K562 (cell line): ENCODE measurements around the gene NIM1K. TPM values are rescaled to one million over a fixed set of nuclear protein-coding genes. Genes with fewer than 3 reads are reported as not detected.

Experiments
- DPF2 ChIP-seq: fragments of 450-650 bp; IDR thresholded peaks from 2 replicates; pipeline ENCODE4 v1.6.1; 2016
- FOXJ2 ChIP-seq: fragments of 200-800 bp; sonication (Bioruptor generic); IDR thresholded peaks from 2 replicates; pipeline ENCODE4 v1.6.1; 2016; ENCODE audit warnings: missing genetic modification characterization, missing compliant biosample characterization
- MBD2 ChIP-seq: sonication (generic); IDR thresholded peaks from 2 replicates; pipeline ENCODE4 v1.6.1; 2016; ENCODE audit warnings: low read depth, borderline replicate concordance
- NCOA1 ChIP-seq: fragments of 450-650 bp; IDR thresholded peaks from 2 replicates; pipeline ENCODE4 v1.6.1; 2016; ENCODE audit warnings: low read depth
- NFRKB ChIP-seq: fragments of 450-650 bp; IDR thresholded peaks from 2 replicates; pipeline ENCODE4 v1.6.1; 2016; ENCODE audit warnings: low read depth
- PML ChIP-seq: IDR thresholded peaks from 2 replicates; pipeline ENCODE4 v1.6.1; 2012; ENCODE audit warnings: low read length, inconsistent platforms
- RBM22 ChIP-seq: fragments of 200-400 bp; formaldehyde crosslinking; IDR thresholded peaks from 2 replicates; pipeline ENCODE4 v1.6.1; 2018; ENCODE audit warnings: low read length, low read depth; ENCODE audit not compliant: poor library complexity, severe bottlenecking
- RFX7 ChIP-seq: fragments of 250-450 bp; sonication (Bioruptor Pico); IDR thresholded peaks from 2 replicates; pipeline ENCODE4 v1.5.1; 2021; ENCODE audit warnings: mild to moderate bottlenecking
- SAFB2 ChIP-seq: fragments of 200-400 bp; formaldehyde crosslinking; IDR thresholded peaks from 2 replicates; pipeline ENCODE4 v1.6.1; 2018; ENCODE audit warnings: borderline replicate concordance, low read length, low read depth, moderate library complexity; ENCODE audit not compliant: severe bottlenecking
- SMAD1 ChIP-seq: fragments of 150-350 bp; IDR thresholded peaks from 2 replicates; pipeline ENCODE4 v1.6.1; 2014; ENCODE audit warnings: low read length, low read depth; ENCODE audit not compliant: partially characterized antibody
- TGIF2 ChIP-seq: sonication (generic); formaldehyde crosslinking; IDR thresholded peaks from 2 replicates; pipeline ENCODE4 v1.8.1; 2022; ENCODE audit warnings: mild to moderate bottlenecking, missing genetic modification reagents, moderate library complexity
- TOE1 ChIP-seq, 2 experiments: fragments of 450-650 bp in 1 of 2; sonication (generic) in 1 of 2; formaldehyde crosslinking in 1 of 2; IDR thresholded peaks; 2 replicates each; pipeline versions ENCODE4 v1.7.1 to v1.8.0; 2016 to 2022; ENCODE audit warnings: borderline replicate concordance in 2 of 2, mild to moderate bottlenecking in 2 of 2, antibody characterized with exemption in 1 of 2, inconsistent platforms in 1 of 2, low read depth in 1 of 2, missing genetic modification reagents in 1 of 2, moderate library complexity in 1 of 2
- ZFP1 ChIP-seq: fragments of 450-650 bp; formaldehyde crosslinking; IDR thresholded peaks from 2 replicates; pipeline ENCODE4 v1.4.0; 2020; ENCODE audit warnings: mild to moderate bottlenecking, mixed read lengths
- ZNF263 ChIP-seq: sonication (generic); formaldehyde crosslinking; IDR thresholded peaks from 2 replicates; pipeline ENCODE4 v1.8.0; 2022; ENCODE audit warnings: mild to moderate bottlenecking, missing genetic modification reagents, borderline replicate concordance
- ZNF444 ChIP-seq: fragments of 250-450 bp; sonication (Bioruptor Pico); IDR thresholded peaks from 2 replicates; pipeline ENCODE4 v1.4.0; 2020; ENCODE audit warnings: mild to moderate bottlenecking, moderate library complexity
- ZNF699 ChIP-seq: fragments of 250-450 bp; sonication (Bioruptor Pico); IDR thresholded peaks from 2 replicates; pipeline ENCODE4 v1.8.0; 2021; ENCODE audit warnings: mild to moderate bottlenecking, moderate library complexity; ENCODE audit not compliant: insufficient replicate concordance
- ZNF780A ChIP-seq: fragments of 250-450 bp; sonication (Bioruptor Pico); IDR thresholded peaks from 2 replicates; pipeline ENCODE4 v1.5.0; 2021; ENCODE audit warnings: mild to moderate bottlenecking
- polyA plus RNA-seq, 8 experiments: library from polyadenylated mRNA; depleted of rRNA in 4 of 8; stranded (reverse) in 5 of 8; unstranded in 3 of 8; fragments of >200 nt; fragmentation: Nextera tagmentation in 2 of 8; fragmentation: Illumina TruSeq in 1 of 8; extraction: Ambion mirVana in 2 of 8; extraction: Trizol in 1 of 8; gene quantifications; 2 replicates each; pipeline versions ENCODE4 v1.2.1 to v1.2.3, GENCODE V29; 2011 to 2014; ENCODE audit warnings: inconsistent platforms in 1 of 8, missing spikeins in 1 of 8
- total RNA-seq, 7 experiments: library from RNA; depleted of rRNA in 6 of 7; stranded (reverse); fragments of >200 nt in 6 of 7; fragmentation: Illumina TruSeq in 2 of 7; extraction: Trizol in 2 of 7; gene quantifications; 2 replicates each; pipeline versions ENCODE4 v1.2.1 to v1.2.3, GENCODE V29; 2011 to 2021; ENCODE audit warnings: low replicate concordance in 1 of 7
- TF ChIP-seq, protein P1 (sequence below): fragments of 250-450 bp; sonication (Bioruptor Pico); IDR thresholded peaks from 2 replicates; pipeline ENCODE4 v1.8.0; 2022; ENCODE audit warnings: moderate library complexity, mild to moderate bottlenecking, inconsistent platforms
- TF ChIP-seq, protein P2 (sequence below): fragments of 450-650 bp; IDR thresholded peaks from 2 replicates; pipeline ENCODE4 v1.6.1; 2016; ENCODE audit warnings: low read depth, mild to moderate bottlenecking, moderate library complexity
- TF ChIP-seq, protein P3 (sequence below): fragments of 450-650 bp; IDR thresholded peaks from 2 replicates; pipeline ENCODE4 v1.6.1; 2017; ENCODE audit warnings: mild to moderate bottlenecking, moderate library complexity
- TF ChIP-seq, protein P4 (sequence below): sonication (generic); formaldehyde crosslinking; IDR thresholded peaks from 2 replicates; pipeline ENCODE4 v1.8.0; 2022; ENCODE audit warnings: mild to moderate bottlenecking, low read depth, missing genetic modification reagents
- TF ChIP-seq, protein P5 (sequence below): fragments of 450-650 bp; conservative IDR thresholded peaks from 2 replicates; pipeline ENCODE4 v1.6.1; 2016; ENCODE audit warnings: missing genetic modification characterization, low read depth, mild to moderate bottlenecking, control low read depth, missing compliant biosample characterization
- TF ChIP-seq, protein P6 (sequence below): IDR thresholded peaks from 2 replicates; pipeline ENCODE4 v1.6.1; 2011; ENCODE audit not compliant: insufficient read length; ENCODE audit errors: extremely low read depth

The NIM1K gene
- total and polyA plus RNA-seq, 9 of the 15 experiments (the other 6 are each of a cell fraction or from before 2014, with no cell fraction given) = 0.03 to 0.34 (median 0.08) TPM; not detected in 3

DNA sequence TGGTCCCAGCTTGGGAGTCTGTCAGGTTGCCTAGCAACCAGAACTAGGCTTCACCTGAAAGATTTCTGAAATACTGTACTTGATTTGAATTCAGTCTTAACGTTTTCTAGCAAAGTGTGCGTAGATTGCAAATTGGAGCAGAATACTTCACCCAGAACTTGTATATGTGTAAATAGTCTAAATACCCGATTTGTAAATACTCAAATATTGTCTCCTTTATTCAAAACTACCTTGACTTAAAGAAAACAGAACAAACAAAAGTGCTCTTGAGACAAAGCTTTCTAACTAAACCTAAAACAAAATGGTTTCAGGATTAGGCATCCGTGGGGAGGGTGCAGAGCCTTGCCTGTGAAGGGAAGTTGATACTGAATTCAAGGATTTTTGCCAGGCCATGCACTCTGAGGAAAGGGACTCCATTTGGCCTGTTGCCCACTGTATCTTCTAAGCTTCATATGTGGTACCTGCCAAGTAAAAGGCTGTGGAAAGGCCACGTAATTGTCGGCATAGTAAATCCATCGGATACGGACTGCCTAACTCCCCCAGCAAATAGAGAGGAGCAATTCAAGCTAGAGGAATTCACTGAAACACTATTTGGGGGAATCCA is 121.9 kb downstream of the NIM1K start (continued):
- TF ChIP-seq SAFB2 (no peak), ZNF699 (no peak), SMAD1 (no peak), ZNF780A (no peak), PML (no peak), NFRKB (0 out of 2 replicates have a peak, but pooled peaks have one; percentile 65), ZNF444 (CRISPR knock-in tag) (no peak), DPF2 (no peak; the same call in 1 of the 2 replicates), FOXJ2 (tag) (no peak), ZFP1 (CRISPR knock-in tag) (no peak), TGIF2 (CRISPR knock-in tag) (no peak), RBM22 (no peak), NCOA1 (0 out of 2 replicates have a peak, but pooled peaks have one; percentile 1), ZNF263 (no peak), TOE1 (IDR thresholded peaks at IDR 0.05; ENCODE audit: borderline replicate concordance) (no peak), TOE1 (CRISPR knock-in tag; IDR thresholded peaks at IDR 0.05; ENCODE audit: borderline replicate concordance, low read depth) (no peak), RFX7 (no peak), MBD2 (no peak)
- TF ChIP-seq, protein P1, sequence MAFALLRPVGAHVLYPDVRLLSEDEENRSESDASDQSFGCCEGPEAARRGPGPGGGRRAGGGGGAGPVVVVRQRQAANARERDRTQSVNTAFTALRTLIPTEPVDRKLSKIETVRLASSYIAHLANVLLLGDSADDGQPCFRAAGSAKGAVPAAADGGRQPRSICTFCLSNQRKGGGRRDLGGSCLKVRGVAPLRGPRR (CRISPR knock-in tag) = no peak
- TF ChIP-seq, protein P2, sequence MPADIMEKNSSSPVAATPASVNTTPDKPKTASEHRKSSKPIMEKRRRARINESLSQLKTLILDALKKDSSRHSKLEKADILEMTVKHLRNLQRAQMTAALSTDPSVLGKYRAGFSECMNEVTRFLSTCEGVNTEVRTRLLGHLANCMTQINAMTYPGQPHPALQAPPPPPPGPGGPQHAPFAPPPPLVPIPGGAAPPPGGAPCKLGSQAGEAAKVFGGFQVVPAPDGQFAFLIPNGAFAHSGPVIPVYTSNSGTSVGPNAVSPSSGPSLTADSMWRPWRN = 0 out of 2 replicates have a peak, but pooled peaks have one; percentile 3
- TF ChIP-seq, protein P3, sequence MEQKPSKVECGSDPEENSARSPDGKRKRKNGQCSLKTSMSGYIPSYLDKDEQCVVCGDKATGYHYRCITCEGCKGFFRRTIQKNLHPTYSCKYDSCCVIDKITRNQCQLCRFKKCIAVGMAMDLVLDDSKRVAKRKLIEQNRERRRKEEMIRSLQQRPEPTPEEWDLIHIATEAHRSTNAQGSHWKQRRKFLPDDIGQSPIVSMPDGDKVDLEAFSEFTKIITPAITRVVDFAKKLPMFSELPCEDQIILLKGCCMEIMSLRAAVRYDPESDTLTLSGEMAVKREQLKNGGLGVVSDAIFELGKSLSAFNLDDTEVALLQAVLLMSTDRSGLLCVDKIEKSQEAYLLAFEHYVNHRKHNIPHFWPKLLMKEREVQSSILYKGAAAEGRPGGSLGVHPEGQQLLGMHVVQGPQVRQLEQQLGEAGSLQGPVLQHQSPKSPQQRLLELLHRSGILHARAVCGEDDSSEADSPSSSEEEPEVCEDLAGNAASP = no peak
- TF ChIP-seq, protein P4, sequence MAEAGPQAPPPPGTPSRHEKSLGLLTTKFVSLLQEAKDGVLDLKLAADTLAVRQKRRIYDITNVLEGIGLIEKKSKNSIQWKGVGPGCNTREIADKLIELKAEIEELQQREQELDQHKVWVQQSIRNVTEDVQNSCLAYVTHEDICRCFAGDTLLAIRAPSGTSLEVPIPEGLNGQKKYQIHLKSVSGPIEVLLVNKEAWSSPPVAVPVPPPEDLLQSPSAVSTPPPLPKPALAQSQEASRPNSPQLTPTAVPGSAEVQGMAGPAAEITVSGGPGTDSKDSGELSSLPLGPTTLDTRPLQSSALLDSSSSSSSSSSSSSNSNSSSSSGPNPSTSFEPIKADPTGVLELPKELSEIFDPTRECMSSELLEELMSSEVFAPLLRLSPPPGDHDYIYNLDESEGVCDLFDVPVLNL = no peak
- TF ChIP-seq, protein P5, sequence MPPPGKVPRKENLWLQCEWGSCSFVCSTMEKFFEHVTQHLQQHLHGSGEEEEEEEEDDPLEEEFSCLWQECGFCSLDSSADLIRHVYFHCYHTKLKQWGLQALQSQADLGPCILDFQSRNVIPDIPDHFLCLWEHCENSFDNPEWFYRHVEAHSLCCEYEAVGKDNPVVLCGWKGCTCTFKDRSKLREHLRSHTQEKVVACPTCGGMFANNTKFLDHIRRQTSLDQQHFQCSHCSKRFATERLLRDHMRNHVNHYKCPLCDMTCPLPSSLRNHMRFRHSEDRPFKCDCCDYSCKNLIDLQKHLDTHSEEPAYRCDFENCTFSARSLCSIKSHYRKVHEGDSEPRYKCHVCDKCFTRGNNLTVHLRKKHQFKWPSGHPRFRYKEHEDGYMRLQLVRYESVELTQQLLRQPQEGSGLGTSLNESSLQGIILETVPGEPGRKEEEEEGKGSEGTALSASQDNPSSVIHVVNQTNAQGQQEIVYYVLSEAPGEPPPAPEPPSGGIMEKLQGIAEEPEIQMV (tag) = 0 out of 2 replicates have a peak, but pooled peaks have one; percentile 16
- TF ChIP-seq, protein P6, sequence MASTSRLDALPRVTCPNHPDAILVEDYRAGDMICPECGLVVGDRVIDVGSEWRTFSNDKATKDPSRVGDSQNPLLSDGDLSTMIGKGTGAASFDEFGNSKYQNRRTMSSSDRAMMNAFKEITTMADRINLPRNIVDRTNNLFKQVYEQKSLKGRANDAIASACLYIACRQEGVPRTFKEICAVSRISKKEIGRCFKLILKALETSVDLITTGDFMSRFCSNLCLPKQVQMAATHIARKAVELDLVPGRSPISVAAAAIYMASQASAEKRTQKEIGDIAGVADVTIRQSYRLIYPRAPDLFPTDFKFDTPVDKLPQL = no peak
